HG03558 (cell line): ENCODE measurements around the gene PRKCB.
"Not testable (repeated sequence)": the region's sequence is repeated elsewhere in the genome, so short reads cannot be mapped to it uniquely, and the experiment has no call there.

Experiments used
- ATAC-seq: cut with Tn5 transposase; IDR thresholded peaks from one replicate; pipeline ENCODE4 v1.9.1; 2021; ENCODE audit warnings: moderate number of reproducible peaks; ENCODE audit not compliant: unreplicated experiment; ENCODE audit errors: extremely low read depth

PRKCB gene

GRCh38 chr16:24191876-24192402, 356.2 kb downstream of the PRKCB start:
- ATAC-seq = no peak

- no peak for ATAC-seq
These were observed 359.4 kb downstream of the PRKCB start for GRCh38 chr16:24195221-24195620.

GRCh38 chr16:24198807-24199533, 363.2 kb downstream of the PRKCB start:
- ATAC-seq = no peak

- ATAC-seq = no peak
These were observed 367.9 kb downstream of the PRKCB start for GRCh38 chr16:24203675-24204074.

GRCh38 chr16:24204150-24204665, 368.4 kb downstream of the PRKCB start:
- no peak for ATAC-seq

GRCh38 chr16:24206926-24207325, 371.1 kb downstream of the PRKCB start:
- no peak for ATAC-seq

GRCh38 chr16:24208710-24209109, 372.9 kb downstream of the PRKCB start:
- ATAC-seq = no peak

GRCh38 chr16:24214992-24215391, 379.2 kb downstream of the PRKCB start:
- ATAC-seq = no peak

GRCh38 chr16:24216961-24217360, 381.2 kb downstream of the PRKCB start:
- no peak for ATAC-seq

- ATAC-seq = no peak
These were observed 381.7 kb downstream of the PRKCB start for GRCh38 chr16:24217461-24217860.

- ATAC-seq = no peak
These were observed 382.5 kb downstream of the PRKCB start for GRCh38 chr16:24218299-24218698.

- ATAC-seq = no peak
These were observed 385.4 kb downstream of the PRKCB start for GRCh38 chr16:24221219-24221618.

GRCh38 chr16:24228514-24228913, 392.7 kb downstream of the PRKCB start:
- no peak for ATAC-seq

- no peak for ATAC-seq
These were observed 397.2 kb downstream of the PRKCB start for GRCh38 chr16:24232936-24233335.

- ATAC-seq = no peak
These were observed 399.0 kb downstream of the PRKCB start for GRCh38 chr16:24234737-24235136.

- no peak for ATAC-seq
These were observed 400.0 kb downstream of the PRKCB start for GRCh38 chr16:24235806-24236205.

- not testable (repeated sequence) for ATAC-seq
These were observed 403.1 kb downstream of the PRKCB start for GRCh38 chr16:24238846-24239245.

GRCh38 chr16:24246911-24247607, 411.3 kb downstream of the PRKCB start:
- no peak for ATAC-seq

GRCh38 chr16:24253192-24253591, 417.4 kb downstream of the PRKCB start:
- no peak for ATAC-seq

GRCh38 chr16:24255456-24256371, 419.9 kb downstream of the PRKCB start, which contains the start of gene CACNG3:
TSS of gene CACNG3 (plus strand) at chr16:24256335. CDS start at chr16:24256755, 420 bp downstream.
- no peak for ATAC-seq
